NCI-H524 treated with DMSO at 0.1 percent for 48 hours (cell line): ENCODE results near the gene FASLG.
"Not testable (repeated sequence)": the region's sequence is repeated elsewhere in the genome, so short reads cannot be mapped to it uniquely, and the experiment has no call there.

ENCODE experiments used
- DNase-seq: peaks from one replicate; lab custom pipeline; 2025; lab: John Stamatoyannopoulos, UW

FASLG gene

GRCh38 chr1:172680733-172681275 is 21.9 kb downstream of the FASLG start:
- DNase-seq = no peak

GRCh38 chr1:172682812-172683211 is 23.9 kb downstream of the FASLG start:
- DNase-seq = no peak

- DNase-seq = no peak
Measured at GRCh38 chr1:172686143-172686542, 27.2 kb downstream of the FASLG start.

- DNase-seq = not testable (repeated sequence)
Measured at GRCh38 chr1:172688428-172689085, 29.7 kb downstream of the FASLG start.

- not testable (repeated sequence) for DNase-seq
Measured at GRCh38 chr1:172690925-172691324, 32.0 kb downstream of the FASLG start.

- no peak for DNase-seq
Measured at GRCh38 chr1:172697534-172698002, 38.7 kb downstream of the FASLG start.

- DNase-seq = no peak
Measured at GRCh38 chr1:172698224-172698623, 39.3 kb downstream of the FASLG start.

GRCh38 chr1:172699111-172699510 is 40.2 kb downstream of the FASLG start:
- no peak for DNase-seq

GRCh38 chr1:172699695-172700227 is 40.9 kb downstream of the FASLG start:
- DNase-seq = no peak

- DNase-seq = no peak
Measured at GRCh38 chr1:172700556-172700955, 41.7 kb downstream of the FASLG start.

- DNase-seq = no peak
Measured at GRCh38 chr1:172704001-172704400, 45.1 kb downstream of the FASLG start.

- no peak for DNase-seq
Measured at GRCh38 chr1:172704420-172705210, 45.7 kb downstream of the FASLG start.

GRCh38 chr1:172708452-172708851 is 49.5 kb downstream of the FASLG start:
- DNase-seq = no peak

- DNase-seq = no peak
Measured at GRCh38 chr1:172711558-172711957, 52.7 kb downstream of the FASLG start.

- no peak for DNase-seq
Measured at GRCh38 chr1:172713466-172713865, 54.6 kb downstream of the FASLG start.
